NCI-H82 treated with DMSO at 0.1 percent for 48 hours (cell line): ENCODE measurements around the gene TP73.
A peak's percentile ranks its signal among the peaks of the same experiment; 100 is the strongest.

Source experiments
- DNase-seq: peaks from one replicate; lab custom pipeline; 2025; ENCODE audit not compliant: unreplicated experiment; lab: John Stamatoyannopoulos, UW

Gene TP73

DNA sequence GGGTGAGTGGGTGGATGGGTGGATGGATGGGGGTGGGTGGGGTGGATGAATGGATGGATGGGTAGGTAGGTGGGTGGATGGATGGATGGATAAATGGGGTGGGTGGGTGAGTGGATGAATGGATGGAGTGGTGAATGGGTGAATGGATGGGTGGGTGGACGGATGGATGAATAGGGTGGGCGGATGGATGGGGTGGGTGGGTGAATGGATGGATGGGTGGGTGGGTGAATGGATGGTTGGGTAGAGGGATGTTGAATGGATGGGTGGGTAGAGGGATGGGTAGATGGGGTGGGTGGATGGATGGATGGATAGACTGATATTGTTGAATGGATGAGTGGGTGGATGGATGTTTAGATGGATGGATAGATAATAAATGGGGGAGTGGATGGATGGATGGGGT lies 73.0 kb downstream of the TP73 start:
- DNase-seq: no peak

DNA sequence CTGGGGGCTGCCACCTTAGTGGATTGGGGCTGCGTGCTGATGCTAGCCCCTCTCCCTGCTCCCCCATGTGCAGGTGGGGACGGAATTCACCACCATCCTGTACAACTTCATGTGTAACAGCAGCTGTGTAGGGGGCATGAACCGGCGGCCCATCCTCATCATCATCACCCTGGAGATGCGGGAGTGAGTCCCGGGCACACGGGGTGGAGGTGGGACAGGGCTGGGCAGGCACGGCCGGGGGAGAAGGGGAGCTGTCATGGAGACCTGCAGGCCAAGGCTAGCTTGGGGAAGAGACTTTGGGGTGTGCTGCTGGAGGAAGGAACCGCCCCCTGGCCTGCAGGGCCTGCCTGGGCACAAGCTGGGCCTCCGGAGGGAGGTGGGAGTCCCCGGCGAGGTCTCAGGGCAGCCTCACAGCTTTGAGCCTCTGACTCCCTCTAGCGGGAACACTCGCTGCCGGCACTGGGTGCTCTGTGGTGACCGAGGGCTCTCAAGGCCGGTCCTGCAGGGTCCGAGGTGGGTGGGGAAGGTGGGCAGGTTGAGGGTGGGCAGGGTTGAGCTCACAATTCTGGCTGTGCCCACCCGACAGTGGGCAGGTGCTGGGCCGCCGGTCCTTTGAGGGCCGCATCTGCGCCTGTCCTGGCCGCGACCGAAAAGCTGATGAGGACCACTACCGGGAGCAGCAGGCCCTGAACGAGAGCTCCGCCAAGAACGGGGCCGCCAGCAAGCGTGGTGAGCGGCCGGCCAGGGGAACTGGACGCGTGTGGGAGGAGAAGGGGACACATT lies 74.9 kb downstream of the TP73 start:
- DNase-seq: peak; percentile 5

DNA sequence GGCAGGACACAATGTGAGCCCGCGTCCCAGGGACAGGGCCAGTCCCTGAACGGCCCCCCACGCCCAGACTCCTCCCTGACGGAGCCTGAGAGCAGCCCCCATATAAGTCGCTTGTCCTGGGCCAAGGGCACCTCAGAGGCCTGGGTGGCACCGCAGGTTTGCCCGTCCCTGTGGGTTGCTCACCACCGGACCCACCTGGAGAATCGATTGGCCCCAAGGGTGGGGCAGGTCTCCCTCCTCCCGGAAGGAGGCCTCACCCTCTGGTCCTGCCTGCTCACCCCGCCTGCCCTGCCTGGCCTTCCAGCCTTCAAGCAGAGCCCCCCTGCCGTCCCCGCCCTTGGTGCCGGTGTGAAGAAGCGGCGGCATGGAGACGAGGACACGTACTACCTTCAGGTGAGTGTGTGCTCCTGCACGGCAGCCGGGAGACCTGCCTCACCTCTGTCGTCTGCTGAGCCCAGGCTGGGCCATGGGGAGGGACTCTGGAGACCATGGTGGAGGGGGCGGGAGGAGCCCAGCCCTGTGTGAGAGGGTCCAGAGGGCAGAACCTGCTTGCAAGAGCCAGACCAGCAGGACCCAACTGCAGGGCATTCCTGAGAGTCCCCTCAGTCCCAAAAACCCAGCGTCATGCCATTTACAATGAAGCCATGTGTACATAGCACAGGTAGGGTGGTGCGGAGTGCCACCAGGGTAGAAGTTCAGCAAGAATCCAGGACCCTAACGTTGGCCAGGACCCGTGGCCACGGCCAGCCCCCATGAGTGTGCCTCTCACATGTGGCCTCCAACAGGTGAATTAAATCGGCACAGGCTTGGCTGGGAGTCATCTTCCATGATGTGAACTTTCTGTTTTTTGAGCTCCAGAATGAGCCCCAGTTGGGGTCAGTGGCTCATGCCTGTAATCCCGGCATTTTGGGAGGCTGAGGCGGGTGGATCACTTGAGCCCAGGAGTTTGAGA lies 75.8 kb downstream of the TP73 start:
- DNase-seq: no peak

DNA sequence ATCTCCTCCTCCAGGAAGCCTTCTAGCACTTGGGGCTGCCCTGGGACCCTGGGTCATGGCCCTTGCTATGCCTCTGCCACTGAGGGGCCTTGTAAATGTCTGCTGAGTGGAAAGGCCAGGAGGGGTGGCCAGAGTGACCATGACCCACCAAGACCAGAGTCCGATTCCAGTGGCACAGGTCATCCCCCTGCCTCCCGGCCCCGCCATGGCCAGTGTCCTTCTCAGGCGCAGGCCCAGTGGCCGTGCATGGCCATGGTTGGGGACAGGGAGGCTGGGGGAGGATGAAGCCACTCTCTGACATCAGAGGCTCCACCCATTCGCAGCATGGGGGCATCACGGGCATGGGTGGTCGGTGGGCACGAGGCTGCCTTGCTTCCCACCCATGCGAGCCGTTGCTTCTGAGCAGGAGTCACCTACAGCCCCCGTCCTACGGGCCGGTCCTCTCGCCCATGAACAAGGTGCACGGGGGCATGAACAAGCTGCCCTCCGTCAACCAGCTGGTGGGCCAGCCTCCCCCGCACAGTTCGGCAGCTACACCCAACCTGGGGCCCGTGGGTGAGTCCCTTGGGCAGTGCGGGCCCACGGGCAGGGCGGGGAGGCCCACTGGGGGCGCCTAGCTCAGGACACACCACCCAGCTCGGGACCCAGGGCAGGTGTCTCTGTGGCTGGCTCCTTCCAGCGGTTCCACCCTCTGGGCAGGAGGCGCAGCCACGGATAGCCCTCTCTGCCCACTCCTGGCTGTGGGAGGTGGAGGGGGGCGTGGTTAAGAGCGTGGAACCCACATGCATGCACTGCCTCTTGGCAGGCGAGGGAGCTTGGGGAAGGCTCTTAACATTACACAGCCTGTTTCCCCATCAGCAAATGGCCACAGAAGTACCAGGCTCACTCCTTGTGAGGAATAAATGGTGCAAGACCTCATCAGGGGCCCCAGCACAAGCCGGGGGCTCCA lies 77.6 kb downstream of the TP73 start:
- DNase-seq: no peak

DNA sequence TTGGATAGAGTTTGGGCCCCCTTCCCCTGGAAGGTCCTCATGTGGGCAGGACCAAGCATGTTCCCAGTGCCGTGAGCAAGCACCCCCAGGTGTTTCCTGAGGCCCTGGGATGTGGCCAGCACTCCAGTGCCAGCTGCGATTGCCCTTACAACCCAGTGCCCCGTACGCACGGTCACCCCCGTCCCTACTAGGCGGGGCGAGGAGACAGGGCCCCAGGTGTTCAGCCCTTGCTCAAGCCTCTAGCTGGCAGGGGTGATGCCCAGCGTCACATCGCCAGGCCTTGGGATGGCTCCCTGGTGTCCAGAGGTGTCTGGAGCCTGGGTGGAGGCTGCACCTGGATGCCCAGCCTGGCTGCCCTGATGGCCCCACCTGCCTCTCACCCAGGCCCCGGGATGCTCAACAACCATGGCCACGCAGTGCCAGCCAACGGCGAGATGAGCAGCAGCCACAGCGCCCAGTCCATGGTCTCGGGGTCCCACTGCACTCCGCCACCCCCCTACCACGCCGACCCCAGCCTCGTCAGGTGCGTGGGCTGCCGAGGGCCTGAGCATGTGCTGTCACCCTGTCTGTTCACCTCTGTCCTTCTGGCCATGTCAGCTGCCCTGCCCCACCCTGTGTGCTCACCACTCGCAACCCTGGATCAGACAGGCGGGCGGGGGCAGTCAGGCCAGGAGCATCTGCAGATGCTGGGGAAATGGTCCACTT lies 78.4 kb downstream of the TP73 start:
- no peak for DNase-seq

DNA sequence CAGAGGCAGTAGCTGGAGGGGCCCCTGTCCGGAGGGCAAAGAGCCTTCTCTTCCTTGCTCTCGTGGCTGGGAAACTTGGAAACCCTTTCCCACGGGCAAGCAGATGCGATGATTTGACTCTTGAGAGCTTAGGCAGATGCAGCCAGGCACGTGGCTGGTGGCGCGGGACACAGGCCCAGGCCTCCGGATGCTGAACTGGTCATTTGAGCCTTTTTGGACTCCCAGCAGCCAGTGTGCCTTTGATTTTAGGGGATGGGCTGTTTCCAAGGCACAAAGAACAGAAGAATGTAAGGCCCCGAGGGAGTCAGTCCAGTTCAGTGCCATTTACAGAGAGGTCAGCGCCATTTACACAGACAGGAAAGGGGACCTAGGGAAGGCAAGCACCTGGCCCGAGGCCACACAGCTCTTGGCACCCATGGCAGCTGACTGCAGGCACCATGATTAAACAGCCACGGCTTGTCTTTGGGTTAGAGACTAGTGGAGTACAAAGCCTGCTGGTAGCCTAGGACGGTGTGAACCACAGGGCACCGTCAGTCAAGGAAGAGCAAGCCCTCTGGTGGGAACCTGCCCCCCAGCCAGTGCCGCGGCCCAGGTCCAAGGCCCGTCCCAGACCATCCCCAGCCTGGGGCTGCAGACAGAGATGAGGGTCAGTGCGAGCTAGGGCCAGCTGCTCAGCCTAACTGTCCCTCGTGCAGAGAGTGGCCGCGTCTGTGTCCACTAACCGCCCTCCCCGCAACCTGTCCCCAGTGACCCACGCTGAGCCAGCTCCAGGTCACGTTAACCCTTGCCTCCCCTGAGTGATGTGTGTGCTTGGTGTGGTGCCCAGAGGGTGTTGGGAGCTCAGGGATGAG lies 79.5 kb downstream of the TP73 start:
- no peak for DNase-seq

DNA sequence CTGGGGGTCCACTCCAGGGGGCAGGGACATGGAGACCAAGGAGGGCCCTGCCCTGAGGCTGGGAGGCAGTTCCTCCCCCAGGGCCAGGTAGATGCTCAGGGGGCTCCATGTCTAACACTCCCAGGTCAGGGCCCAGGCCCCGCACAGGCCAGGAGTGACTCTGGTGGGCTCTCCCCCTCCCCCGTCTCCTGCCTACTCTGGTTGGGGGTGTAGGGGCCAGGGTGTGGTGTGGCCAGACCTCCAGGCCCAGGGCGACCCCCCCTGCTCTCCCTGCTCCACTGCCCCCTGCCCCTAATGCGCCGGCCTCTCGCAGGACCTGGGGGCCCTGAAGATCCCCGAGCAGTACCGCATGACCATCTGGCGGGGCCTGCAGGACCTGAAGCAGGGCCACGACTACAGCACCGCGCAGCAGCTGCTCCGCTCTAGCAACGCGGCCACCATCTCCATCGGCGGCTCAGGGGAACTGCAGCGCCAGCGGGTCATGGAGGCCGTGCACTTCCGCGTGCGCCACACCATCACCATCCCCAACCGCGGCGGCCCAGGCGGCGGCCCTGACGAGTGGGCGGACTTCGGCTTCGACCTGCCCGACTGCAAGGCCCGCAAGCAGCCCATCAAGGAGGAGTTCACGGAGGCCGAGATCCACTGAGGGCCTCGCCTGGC lies 80.2 kb downstream of the TP73 start:
- DNase-seq: no peak

GRCh38 chr1:3733094-3733882 lies 81.0 kb downstream of the TP73 start:
- no peak for DNase-seq

GRCh38 chr1:3733883-3734589 lies 81.7 kb downstream of the TP73 start:
- DNase-seq: no peak

GRCh38 chr1:3734602-3735001 lies 82.3 kb downstream of the TP73 start:
- DNase-seq: no peak

- no peak for DNase-seq
Measured at GRCh38 chr1:3735027-3735681, 82.8 kb downstream of the TP73 start.

DNA sequence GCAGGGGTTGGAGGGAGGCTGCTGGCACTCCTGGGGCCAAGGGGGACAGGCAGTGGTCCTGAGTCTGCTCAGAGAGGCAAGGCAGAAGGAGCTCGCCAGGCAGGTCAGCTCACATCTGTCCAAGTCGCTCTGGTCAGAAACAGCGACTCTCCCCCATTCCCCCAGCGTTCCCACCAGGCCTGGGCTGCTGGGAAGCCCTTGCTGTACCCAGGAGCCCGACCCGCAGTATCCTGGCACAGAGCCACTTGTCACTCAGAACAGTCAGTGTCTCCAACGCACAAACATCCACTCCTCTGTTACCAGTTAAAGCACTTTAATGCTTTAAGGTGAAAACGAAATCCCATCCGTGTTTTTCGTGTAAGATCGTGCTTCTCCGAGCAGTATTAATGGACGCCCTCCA lies 83.4 kb downstream of the TP73 start:
- no peak for DNase-seq

DNA sequence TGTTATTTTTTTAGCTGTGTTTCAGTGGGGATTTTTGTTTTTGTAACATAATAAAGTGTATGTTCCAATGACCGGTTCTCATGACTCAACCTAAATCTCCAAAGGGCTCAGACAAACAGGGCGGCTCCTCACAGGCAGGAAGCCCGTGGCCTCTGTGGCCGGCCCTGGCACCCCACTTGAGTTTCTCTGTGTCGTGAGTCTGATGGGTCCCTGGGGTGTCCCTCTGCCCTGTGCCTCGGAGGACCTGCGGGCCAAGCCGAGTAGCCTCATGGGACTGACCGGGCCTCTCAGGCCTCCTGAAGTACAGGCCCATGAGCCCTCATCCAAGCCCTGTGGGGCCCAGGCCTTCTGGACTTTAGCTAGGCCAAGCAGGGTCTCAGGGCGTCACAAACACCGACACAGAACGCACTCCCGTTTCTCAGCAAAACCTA lies 83.8 kb downstream of the TP73 start:
- DNase-seq: no peak

DNA sequence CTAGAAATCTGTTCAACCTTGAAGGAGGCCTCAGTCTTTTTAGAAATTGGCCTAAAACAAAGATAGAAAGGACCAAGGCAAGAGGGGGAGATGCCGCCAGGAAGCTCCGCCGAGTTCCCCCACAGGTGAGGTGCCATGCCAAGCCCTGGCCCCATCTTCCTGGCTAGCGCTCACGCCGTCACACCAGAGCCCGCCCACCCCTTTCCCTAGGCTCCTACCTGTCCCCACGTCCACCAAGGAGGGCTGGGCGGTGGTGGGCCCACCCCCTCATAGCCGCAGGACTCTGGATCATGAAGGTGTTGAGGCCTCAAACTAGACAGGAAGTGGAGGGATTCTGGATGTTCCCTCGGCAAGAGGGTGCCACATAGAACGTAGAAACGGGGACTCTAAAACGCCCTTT lies 84.4 kb downstream of the TP73 start:
- DNase-seq: no peak

GRCh38 chr1:3738943-3739342 lies 86.6 kb downstream of the TP73 start:
- DNase-seq: no peak

- no peak for DNase-seq
Measured at GRCh38 chr1:3740042-3740441, 87.7 kb downstream of the TP73 start.

DNA sequence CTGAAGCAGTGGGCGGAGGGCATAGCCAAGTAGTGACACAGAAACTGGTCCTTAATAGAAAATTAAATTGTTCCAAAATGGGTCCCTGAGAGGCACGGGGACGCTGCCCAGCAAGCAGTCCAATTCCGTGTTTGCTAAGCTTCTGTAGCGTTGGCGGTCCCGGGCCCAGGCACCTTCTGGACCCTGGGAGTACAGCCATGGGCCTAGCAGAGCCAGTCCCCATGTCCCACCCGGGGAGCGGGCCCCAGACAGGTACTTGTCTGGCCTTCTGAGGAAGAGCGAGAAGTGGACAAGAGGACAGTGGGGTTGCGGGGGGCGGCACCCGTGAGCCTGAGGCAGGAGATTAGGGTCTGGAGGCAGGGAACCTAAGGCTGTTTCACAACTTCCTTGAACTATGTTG lies 88.4 kb downstream of the TP73 start:
- DNase-seq: no peak
